ENCODE data around the gene ABHD14A. TPM values are rescaled to one million over a fixed set of nuclear protein-coding genes. Genes with fewer than 3 reads are reported as not detected.

ABHD14A gene
- total RNA-seq, 2 experiments from 2014 or later: 7.5 to 8.9 TPM

- Histone ChIP-seq H2AFZ (ENCODE audit: low read length) (no peak within 1 kb of the TSS), H4K20me1 (ENCODE audit: insufficient read depth, low read length) (no peaks in the 10 kb centered on the region), H3K4me1 (ENCODE audit: insufficient read depth, low read length, poor library complexity, severe bottlenecking) (peaks cover 10% of the 10 kb centered on the region), H3K9me2 (ENCODE audit: insufficient read depth, low read length) (no peaks in the 10 kb centered on the region), H3K27ac (ENCODE audit: low read depth, low read length, poor library complexity, severe bottlenecking) (no peak within 1 kb of the TSS), H3K4me2 (ENCODE audit: low read length) (peak within 1 kb of the TSS; percentile 45), H3K36me3 (ENCODE audit: insufficient read depth, low read length) (no peaks in the 10 kb centered on the region), H3K79me2 (ENCODE audit: insufficient read depth, low read depth, low read length) (no peaks in the 10 kb centered on the region), H3K9me3 (ENCODE audit: low read length) (no peaks in the 10 kb centered on the region), H3K4me3 (ENCODE audit: low read depth, low read length, poor library complexity, severe bottlenecking) (peak within 1 kb of the TSS; percentile 51)
- intact Hi-C loops (cut with micrococcal nuclease; ENCODE audit: unreplicated experiment): no loop called here
- ChIA-PET CTCF (ENCODE audit: unreplicated experiment) (interaction anchor here (0.5 to 0.7 kb wide), 2 partner anchors 23 to 726 kb away, joined by 3 to 8 read pairs; no protein-coding TSS in a partner anchor), POLR2A (no interaction called here)
- no peak for DNase-seq (ENCODE audit: low spot score)
- TF ChIP-seq EZH2phosphoT487 (IDR thresholded peaks at IDR 0.05; ENCODE audit: borderline replicate concordance, low read depth, low read length): 0 out of 2 replicates have a peak, but pooled peaks have one; percentile 80
- TF ChIP-seq CTCF (conservative IDR thresholded peaks at IDR 0.05; ENCODE audit: low read length): no peak
- BruUV-seq (replicated peaks): no TSS peak
These were observed 7.3 kb upstream of the ABHD14A start, which contains the start of gene PCBP4 for GRCh38 chr3:51967384-51968169. TSS of gene PCBP4 (minus strand) at chr3:51967454. CDS start at chr3:51961240, 6,214 bp downstream.

- H3K4me1 ChIP-seq (ENCODE audit: insufficient read depth, low read length, poor library complexity, severe bottlenecking): peaks cover 10% of the 10 kb centered on the region
- peak overlapping the region; percentile 51 for H3K4me3 ChIP-seq (ENCODE audit: low read depth, low read length, poor library complexity, severe bottlenecking)
- H3K9me3 ChIP-seq (ENCODE audit: low read length): no peaks in the 10 kb centered on the region
- TF ChIP-seq CTCF (conservative IDR thresholded peaks at IDR 0.05; ENCODE audit: low read length): no peak
- 0 out of 2 replicates have a peak, but pooled peaks have one; percentile 12 for TF ChIP-seq EZH2phosphoT487 (IDR thresholded peaks at IDR 0.05; ENCODE audit: borderline replicate concordance, low read depth, low read length)
- no peak overlapping the region for H3K27ac ChIP-seq (ENCODE audit: low read depth, low read length, poor library complexity, severe bottlenecking)
- CTCF ChIA-PET (ENCODE audit: unreplicated experiment): interaction anchor here (0.5 to 0.7 kb wide), 3 partner anchors 14 to 725 kb away, joined by 3 to 8 read pairs (median 4); no protein-coding TSS in a partner anchor
- no peaks in the 10 kb centered on the region for H3K9me2 ChIP-seq (ENCODE audit: insufficient read depth, low read length)
- peak overlapping the region; percentile 45; the same call in 1 of the 2 replicates for H3K4me2 ChIP-seq (ENCODE audit: low read length)
- POLR2A ChIA-PET: no interaction called here
- H4K20me1 ChIP-seq (ENCODE audit: insufficient read depth, low read length): no peaks in the 10 kb centered on the region
- no peaks in the 10 kb centered on the region for H3K79me2 ChIP-seq (ENCODE audit: insufficient read depth, low read depth, low read length)
- no peak for DNase-seq (ENCODE audit: low spot score)
- H3K36me3 ChIP-seq (ENCODE audit: insufficient read depth, low read length): no peaks in the 10 kb centered on the region
- H2AFZ ChIP-seq (ENCODE audit: low read length): no peak overlapping the region
- intact Hi-C loops (cut with micrococcal nuclease; ENCODE audit: unreplicated experiment): no loop called here
- BruUV-seq (replicated peaks): no TSS peak
These were observed 6.6 kb upstream of the ABHD14A start for GRCh38 chr3:51968170-51968775.

All from OCI-LY7 (cell line).